ENCODE data around the gene MROH7. TPM values are rescaled to one million over a fixed set of nuclear protein-coding genes. Genes with fewer than 3 reads are reported as not detected.
"Not testable (repeated sequence)": the region's sequence is repeated elsewhere in the genome, so short reads cannot be mapped to it uniquely, and the experiment has no call there.

Gene MROH7
- total RNA-seq, 1 donor from 2014 or later: 0.68 TPM

- ATAC-seq: no peak
Measured at GRCh38 chr1:54610048-54610447, 31.5 kb upstream of the MROH7 start.

GRCh38 chr1:54610601-54611580 lies 30.7 kb upstream of the MROH7 start:
- no peak for ATAC-seq

- no peak for ATAC-seq
Measured at GRCh38 chr1:54611621-54612020, 30.0 kb upstream of the MROH7 start.

- no peak for ATAC-seq
Measured at GRCh38 chr1:54614024-54614423, 27.6 kb upstream of the MROH7 start.

- no peak for ATAC-seq
Measured at GRCh38 chr1:54614563-54614962, 27.0 kb upstream of the MROH7 start.

GRCh38 chr1:54615531-54616279 lies 25.9 kb upstream of the MROH7 start:
- ATAC-seq: peak; percentile 85

- no peak for ATAC-seq
Measured at GRCh38 chr1:54619749-54620148, 21.8 kb upstream of the MROH7 start.

GRCh38 chr1:54623216-54624007 lies 18.2 kb upstream of the MROH7 start, which contains the start of gene FAM151A:
TSS of gene FAM151A (minus strand) at chr1:54623525. CDS start at chr1:54623395, 130 bp downstream.
- ATAC-seq: no peak

GRCh38 chr1:54624466-54625464 lies 16.8 kb upstream of the MROH7 start:
- no peak for ATAC-seq

- no peak for ATAC-seq
Measured at GRCh38 chr1:54627196-54627595, 14.4 kb upstream of the MROH7 start.

GRCh38 chr1:54635804-54636203 lies 5.8 kb upstream of the MROH7 start:
- ATAC-seq: not testable (repeated sequence)

- not testable (repeated sequence) for ATAC-seq
Measured at GRCh38 chr1:54636461-54637446, 4.8 kb upstream of the MROH7 start.

- ATAC-seq: no peak
Measured at GRCh38 chr1:54640361-54640760, 1.2 kb upstream of the MROH7 start.

- ATAC-seq: no peak
Measured at GRCh38 chr1:54643736-54644135, 2.1 kb downstream of the MROH7 start.

- ATAC-seq: no peak
Measured at GRCh38 chr1:54645806-54646676, 4.5 kb downstream of the MROH7 start.

- no peak for ATAC-seq
Measured at GRCh38 chr1:54649130-54649898, 7.7 kb downstream of the MROH7 start.

GRCh38 chr1:54649921-54650320 lies 8.3 kb downstream of the MROH7 start:
- ATAC-seq: no peak

GRCh38 chr1:54650417-54650816 lies 8.8 kb downstream of the MROH7 start:
- ATAC-seq: no peak

Data from esophagus mucosa (tissue), 1 donor.